HL-60 (cell line): Measurements from ENCODE around the gene SZT2.

Source experiments
- TF ChIP-seq, protein P1 (sequence below): IDR thresholded peaks from one replicate; pipeline ENCODE4 v1.5.1; 2011; ENCODE audit warnings: low read length, control low read depth, inconsistent platforms; ENCODE audit not compliant: insufficient read depth
- TF ChIP-seq, protein P2 (sequence below): IDR thresholded peaks from 2 replicates; pipeline ENCODE4 v1.6.1; 2012; ENCODE audit warnings: low read depth; ENCODE audit not compliant: insufficient replicate concordance

DNA sequence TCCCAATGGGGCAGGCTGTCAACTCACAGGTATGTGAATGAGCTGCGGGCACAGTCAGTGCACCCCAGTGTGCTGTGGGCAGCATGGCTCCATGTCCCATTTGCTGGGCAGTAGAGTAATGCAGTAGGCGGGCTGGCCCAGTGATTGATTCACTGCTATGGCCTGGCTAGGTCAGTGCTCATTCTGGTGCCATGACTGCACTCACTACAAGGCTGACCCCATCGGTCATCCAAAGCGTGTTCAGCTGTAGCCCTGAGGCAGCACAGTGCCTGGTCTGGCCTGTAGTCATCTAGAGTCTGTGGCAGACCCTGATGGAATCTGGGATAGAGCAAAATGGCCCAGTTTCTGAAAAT, 56.7 kb downstream of the SZT2 start:
- TF ChIP-seq, protein P1, sequence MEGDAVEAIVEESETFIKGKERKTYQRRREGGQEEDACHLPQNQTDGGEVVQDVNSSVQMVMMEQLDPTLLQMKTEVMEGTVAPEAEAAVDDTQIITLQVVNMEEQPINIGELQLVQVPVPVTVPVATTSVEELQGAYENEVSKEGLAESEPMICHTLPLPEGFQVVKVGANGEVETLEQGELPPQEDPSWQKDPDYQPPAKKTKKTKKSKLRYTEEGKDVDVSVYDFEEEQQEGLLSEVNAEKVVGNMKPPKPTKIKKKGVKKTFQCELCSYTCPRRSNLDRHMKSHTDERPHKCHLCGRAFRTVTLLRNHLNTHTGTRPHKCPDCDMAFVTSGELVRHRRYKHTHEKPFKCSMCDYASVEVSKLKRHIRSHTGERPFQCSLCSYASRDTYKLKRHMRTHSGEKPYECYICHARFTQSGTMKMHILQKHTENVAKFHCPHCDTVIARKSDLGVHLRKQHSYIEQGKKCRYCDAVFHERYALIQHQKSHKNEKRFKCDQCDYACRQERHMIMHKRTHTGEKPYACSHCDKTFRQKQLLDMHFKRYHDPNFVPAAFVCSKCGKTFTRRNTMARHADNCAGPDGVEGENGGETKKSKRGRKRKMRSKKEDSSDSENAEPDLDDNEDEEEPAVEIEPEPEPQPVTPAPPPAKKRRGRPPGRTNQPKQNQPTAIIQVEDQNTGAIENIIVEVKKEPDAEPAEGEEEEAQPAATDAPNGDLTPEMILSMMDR = no peak
- TF ChIP-seq, protein P2, sequence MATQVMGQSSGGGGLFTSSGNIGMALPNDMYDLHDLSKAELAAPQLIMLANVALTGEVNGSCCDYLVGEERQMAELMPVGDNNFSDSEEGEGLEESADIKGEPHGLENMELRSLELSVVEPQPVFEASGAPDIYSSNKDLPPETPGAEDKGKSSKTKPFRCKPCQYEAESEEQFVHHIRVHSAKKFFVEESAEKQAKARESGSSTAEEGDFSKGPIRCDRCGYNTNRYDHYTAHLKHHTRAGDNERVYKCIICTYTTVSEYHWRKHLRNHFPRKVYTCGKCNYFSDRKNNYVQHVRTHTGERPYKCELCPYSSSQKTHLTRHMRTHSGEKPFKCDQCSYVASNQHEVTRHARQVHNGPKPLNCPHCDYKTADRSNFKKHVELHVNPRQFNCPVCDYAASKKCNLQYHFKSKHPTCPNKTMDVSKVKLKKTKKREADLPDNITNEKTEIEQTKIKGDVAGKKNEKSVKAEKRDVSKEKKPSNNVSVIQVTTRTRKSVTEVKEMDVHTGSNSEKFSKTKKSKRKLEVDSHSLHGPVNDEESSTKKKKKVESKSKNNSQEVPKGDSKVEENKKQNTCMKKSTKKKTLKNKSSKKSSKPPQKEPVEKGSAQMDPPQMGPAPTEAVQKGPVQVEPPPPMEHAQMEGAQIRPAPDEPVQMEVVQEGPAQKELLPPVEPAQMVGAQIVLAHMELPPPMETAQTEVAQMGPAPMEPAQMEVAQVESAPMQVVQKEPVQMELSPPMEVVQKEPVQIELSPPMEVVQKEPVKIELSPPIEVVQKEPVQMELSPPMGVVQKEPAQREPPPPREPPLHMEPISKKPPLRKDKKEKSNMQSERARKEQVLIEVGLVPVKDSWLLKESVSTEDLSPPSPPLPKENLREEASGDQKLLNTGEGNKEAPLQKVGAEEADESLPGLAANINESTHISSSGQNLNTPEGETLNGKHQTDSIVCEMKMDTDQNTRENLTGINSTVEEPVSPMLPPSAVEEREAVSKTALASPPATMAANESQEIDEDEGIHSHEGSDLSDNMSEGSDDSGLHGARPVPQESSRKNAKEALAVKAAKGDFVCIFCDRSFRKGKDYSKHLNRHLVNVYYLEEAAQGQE = no peak
